ENCODE data around the gene ANG.
A peak's percentile ranks its signal among the peaks of the same experiment; 100 is the strongest.

ANG gene

GRCh38 chr14:20681348-20682126 lies 7.0 kb upstream of the ANG start:
- Histone ChIP-seq H3K36me3 (ENCODE audit: control insufficient read depth in 1 of 2, insufficient read depth in 2 of 2, low read depth in 1 of 2, low read length in 2 of 2) (no peaks in the 10 kb centered on the region), H3K9ac (ENCODE audit: low read length) (peak overlapping the region; percentile 100), H3K14ac (ENCODE audit: low read length in 2 of 2) (no peak overlapping the region), H2BK120ac (ENCODE audit: low read depth, low read length) (peak overlapping the region; percentile 29), H3K27me3 (ENCODE audit: control insufficient read depth in 1 of 2, insufficient read depth in 1 of 2, low read length in 2 of 2) (peaks cover 4% of the 10 kb centered on the region in 2 experiments), H3K4ac (ENCODE audit: low read depth in 1 of 2, low read length in 2 of 2) (peak overlapping the region; percentile 31 to 51), H2AFZ (ENCODE audit: low read depth, low read length) (peak overlapping the region; percentile 47), H3K23ac (ENCODE audit: low read length in 2 of 2) (no peak overlapping the region), H4K91ac (ENCODE audit: low read length) (no peak overlapping the region), H2AK5ac (ENCODE audit: low read length, severe bottlenecking) (peak overlapping the region; percentile 78), H2BK5ac (ENCODE audit: low read depth, low read length, poor library complexity, severe bottlenecking) (no peak overlapping the region), H2BK15ac (ENCODE audit: low read depth, poor library complexity, severe bottlenecking) (peak overlapping the region; percentile 73), H4K8ac (ENCODE audit: low read length) (peak overlapping the region; percentile 94), H3K9me3 (ENCODE audit: control insufficient read depth, low read length) (no peaks in the 10 kb centered on the region), H3K4me3 (ENCODE audit: insufficient read depth in 1 of 2, low read depth in 1 of 2, low read length in 2 of 2) (peak overlapping the region; percentile 56 to 93), H3K4me2 (ENCODE audit: low read length, poor library complexity, severe bottlenecking) (peak overlapping the region; percentile 76), H3K18ac (ENCODE audit: low read depth in 1 of 2, low read length in 2 of 2) (peak overlapping the region; percentile 90 to 92), H3K79me1 (replicated peaks; ENCODE audit: low read length, poor library complexity, severe bottlenecking) (peaks cover 2% of the 10 kb centered on the region), H3K27ac (ENCODE audit: low read length, poor library complexity, severe bottlenecking) (peak overlapping the region; percentile 96), H3K4me1 (ENCODE audit: control insufficient read depth, insufficient read depth, low read depth, low read length) (peaks cover 2% of the 10 kb centered on the region), H2BK12ac (ENCODE audit: low read length in 2 of 2) (peak overlapping the region; percentile 9 to 18)
- peak; percentile 92 for DNase-seq
- under 1% methylated on average over 23 of the region's 25 CpGs for WGBS

DNA sequence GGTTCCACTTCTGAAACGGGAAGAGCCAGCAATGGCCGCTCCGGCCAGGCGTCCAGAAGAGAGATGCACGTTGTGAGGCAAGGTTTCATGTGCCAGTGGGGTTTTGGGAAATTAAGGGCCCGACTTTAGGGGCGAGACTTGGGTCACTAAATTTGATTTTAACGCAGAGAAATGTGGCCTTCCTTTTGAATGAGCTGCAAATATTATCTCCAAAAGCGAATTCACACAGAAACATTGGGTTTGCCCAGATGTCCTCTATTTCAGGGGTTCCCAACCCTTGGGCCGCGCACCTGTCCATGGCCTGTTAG lies 6.5 kb upstream of the ANG start:
- Histone ChIP-seq H3K9ac (ENCODE audit: low read length) (peak overlapping the region; percentile 100), H3K36me3 (ENCODE audit: control insufficient read depth in 1 of 2, insufficient read depth in 2 of 2, low read depth in 1 of 2, low read length in 2 of 2) (no peaks in the 10 kb centered on the region), H3K27ac (ENCODE audit: low read length, poor library complexity, severe bottlenecking) (peak overlapping the region; percentile 96), H3K9me3 (ENCODE audit: control insufficient read depth, low read length) (no peaks in the 10 kb centered on the region), H3K18ac (ENCODE audit: low read depth in 1 of 2, low read length in 2 of 2) (peak overlapping the region; percentile 90 to 92), H3K27me3 (ENCODE audit: control insufficient read depth in 1 of 2, insufficient read depth in 1 of 2, low read length in 2 of 2) (no peaks in the 10 kb centered on the region), H3K4me1 (ENCODE audit: control insufficient read depth, insufficient read depth, low read depth, low read length) (peaks cover 2% of the 10 kb centered on the region), H2BK12ac (ENCODE audit: low read length in 2 of 2) (peak overlapping the region in 1 of 2 experiments; percentile 9), H4K8ac (ENCODE audit: low read length) (peak overlapping the region; percentile 94), H3K23ac (ENCODE audit: low read length in 2 of 2) (no peak overlapping the region), H2AFZ (ENCODE audit: low read depth, low read length) (peak overlapping the region; percentile 47), H3K4me3 (ENCODE audit: insufficient read depth in 1 of 2, low read depth in 1 of 2, low read length in 2 of 2) (peak overlapping the region; percentile 70 to 93), H2BK120ac (ENCODE audit: low read depth, low read length) (peak overlapping the region; percentile 29), H3K79me1 (replicated peaks; ENCODE audit: low read length, poor library complexity, severe bottlenecking) (peaks cover 3% of the 10 kb centered on the region), H3K4ac (ENCODE audit: low read depth in 1 of 2, low read length in 2 of 2) (peak overlapping the region; percentile 31 to 51), H2BK15ac (ENCODE audit: low read depth, poor library complexity, severe bottlenecking) (peak overlapping the region; percentile 73), H3K14ac (ENCODE audit: low read length in 2 of 2) (no peak overlapping the region), H2BK5ac (ENCODE audit: low read depth, low read length, poor library complexity, severe bottlenecking) (no peak overlapping the region), H2AK5ac (ENCODE audit: low read length, severe bottlenecking) (peak overlapping the region; percentile 78), H3K4me2 (ENCODE audit: low read length, poor library complexity, severe bottlenecking) (peak overlapping the region; percentile 76), H4K91ac (ENCODE audit: low read length) (no peak overlapping the region)
- WGBS = under 1% methylated on average over 11 of the region's 11 CpGs
- no peak for DNase-seq

DNA sequence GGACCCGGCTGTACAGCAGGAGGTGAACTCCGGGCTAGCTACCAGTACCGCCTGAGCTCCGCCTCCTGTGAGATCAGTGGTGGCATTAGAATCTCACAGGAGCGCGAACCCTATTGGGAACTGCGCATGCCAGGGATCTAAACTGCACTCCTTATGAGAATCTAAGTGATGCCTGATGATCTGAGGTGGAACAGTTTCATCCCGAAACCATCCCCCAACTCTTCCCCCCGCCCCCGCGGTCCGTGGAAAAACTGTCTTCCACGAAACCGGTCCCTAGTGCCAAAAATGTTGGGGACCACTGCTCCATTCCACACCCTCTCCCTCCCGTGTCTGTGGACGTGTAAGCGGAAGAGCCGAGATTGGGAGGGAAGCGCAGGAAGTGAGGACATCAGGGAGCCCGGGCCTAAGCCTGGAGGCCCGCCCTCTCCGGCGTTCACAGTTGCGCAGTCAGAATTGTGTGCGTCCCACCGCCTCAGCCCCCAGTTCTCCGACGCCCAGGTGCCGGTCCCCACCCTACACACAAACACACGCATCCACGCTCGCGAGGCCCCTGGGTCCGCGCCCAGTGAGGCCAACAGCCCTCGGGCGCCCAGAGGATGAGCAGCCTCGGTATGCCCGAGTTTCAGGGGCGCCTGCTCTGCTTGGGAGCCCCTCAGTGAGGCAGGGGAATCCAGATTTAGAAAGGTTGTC lies 6.0 kb upstream of the ANG start:
- H3K36me3 ChIP-seq (ENCODE audit: control insufficient read depth in 1 of 2, insufficient read depth in 2 of 2, low read depth in 1 of 2, low read length in 2 of 2) = no peaks in the 10 kb centered on the region
- no peak overlapping the region for H3K23ac ChIP-seq (ENCODE audit: low read length in 2 of 2)
- peak overlapping the region in 1 of 2 experiments; percentile 80 for H3K14ac ChIP-seq (ENCODE audit: low read length in 2 of 2)
- H3K18ac ChIP-seq (ENCODE audit: low read depth in 1 of 2, low read length in 2 of 2) = peak overlapping the region; percentile 92 to 97
- H3K4me1 ChIP-seq (ENCODE audit: control insufficient read depth, insufficient read depth, low read depth, low read length) = peaks cover 2% of the 10 kb centered on the region
- H2BK15ac ChIP-seq (ENCODE audit: low read depth, poor library complexity, severe bottlenecking) = no peak overlapping the region
- peak overlapping the region; percentile 54 for H2BK120ac ChIP-seq (ENCODE audit: low read depth, low read length)
- DNase-seq = peak; percentile 97
- H2BK5ac ChIP-seq (ENCODE audit: low read depth, low read length, poor library complexity, severe bottlenecking) = peak overlapping the region; percentile 59
- peak overlapping the region; percentile 96 for H3K27ac ChIP-seq (ENCODE audit: low read length, poor library complexity, severe bottlenecking)
- H3K27me3 ChIP-seq (ENCODE audit: control insufficient read depth in 1 of 2, insufficient read depth in 1 of 2, low read length in 2 of 2) = no peaks in the 10 kb centered on the region
- no peak overlapping the region for H2BK12ac ChIP-seq (ENCODE audit: low read length in 2 of 2)
- H4K91ac ChIP-seq (ENCODE audit: low read length) = peak overlapping the region; percentile 92
- no peak overlapping the region for H2AK5ac ChIP-seq (ENCODE audit: low read length, severe bottlenecking)
- H3K4ac ChIP-seq (ENCODE audit: low read depth in 1 of 2, low read length in 2 of 2) = peak overlapping the region; percentile 83 to 92
- peak overlapping the region; percentile 94 for H4K8ac ChIP-seq (ENCODE audit: low read length)
- WGBS = under 1% methylated on average over 40 of the region's 40 CpGs
- H3K79me1 ChIP-seq (replicated peaks; ENCODE audit: low read length, poor library complexity, severe bottlenecking) = peaks cover 3% of the 10 kb centered on the region
- peak overlapping the region; percentile 76 for H3K4me2 ChIP-seq (ENCODE audit: low read length, poor library complexity, severe bottlenecking)
- no peaks in the 10 kb centered on the region for H3K9me3 ChIP-seq (ENCODE audit: control insufficient read depth, low read length)
- H2AFZ ChIP-seq (ENCODE audit: low read depth, low read length) = peak overlapping the region; percentile 83
- H3K9ac ChIP-seq (ENCODE audit: low read length) = peak overlapping the region; percentile 100
- H3K4me3 ChIP-seq (ENCODE audit: insufficient read depth in 1 of 2, low read depth in 1 of 2, low read length in 2 of 2) = peak overlapping the region; percentile 70 to 93
